ENCODE data around the gene FAM204A.

Gene FAM204A

DNA sequence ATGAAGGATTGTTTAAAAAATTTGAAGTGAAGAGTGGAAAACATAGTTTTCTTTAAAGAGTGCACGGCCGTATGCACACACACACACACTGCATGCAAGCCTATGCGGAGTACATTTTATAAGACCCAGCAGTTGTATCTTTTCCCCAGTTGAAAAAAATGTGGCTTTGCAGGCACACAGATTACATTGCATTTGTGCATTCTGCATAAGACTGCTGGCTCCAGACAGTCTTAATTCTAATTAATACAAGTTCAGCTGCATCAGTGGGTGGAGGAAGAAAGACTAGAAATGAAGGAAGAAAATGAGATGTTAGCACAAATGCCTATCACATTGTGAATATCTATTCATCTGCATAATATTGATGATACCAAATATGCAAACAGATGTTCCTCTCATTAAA is 79.6 kb downstream of the FAM204A start:
- intact Hi-C loops (cut with DNase I; ENCODE audit: low total_unique reads): no loop called here
- DNase-seq: no peak
- no peak overlapping the region for H3K27ac ChIP-seq
- H3K4me3 ChIP-seq: no peak overlapping the region
- H3K4me1 ChIP-seq: no peaks in the 10 kb centered on the region
- H3K36me3 ChIP-seq: no peaks in the 10 kb centered on the region
- H3K27me3 ChIP-seq: no peaks in the 10 kb centered on the region
- no peaks in the 10 kb centered on the region for H3K9me3 ChIP-seq
- TF ChIP-seq, protein P1, sequence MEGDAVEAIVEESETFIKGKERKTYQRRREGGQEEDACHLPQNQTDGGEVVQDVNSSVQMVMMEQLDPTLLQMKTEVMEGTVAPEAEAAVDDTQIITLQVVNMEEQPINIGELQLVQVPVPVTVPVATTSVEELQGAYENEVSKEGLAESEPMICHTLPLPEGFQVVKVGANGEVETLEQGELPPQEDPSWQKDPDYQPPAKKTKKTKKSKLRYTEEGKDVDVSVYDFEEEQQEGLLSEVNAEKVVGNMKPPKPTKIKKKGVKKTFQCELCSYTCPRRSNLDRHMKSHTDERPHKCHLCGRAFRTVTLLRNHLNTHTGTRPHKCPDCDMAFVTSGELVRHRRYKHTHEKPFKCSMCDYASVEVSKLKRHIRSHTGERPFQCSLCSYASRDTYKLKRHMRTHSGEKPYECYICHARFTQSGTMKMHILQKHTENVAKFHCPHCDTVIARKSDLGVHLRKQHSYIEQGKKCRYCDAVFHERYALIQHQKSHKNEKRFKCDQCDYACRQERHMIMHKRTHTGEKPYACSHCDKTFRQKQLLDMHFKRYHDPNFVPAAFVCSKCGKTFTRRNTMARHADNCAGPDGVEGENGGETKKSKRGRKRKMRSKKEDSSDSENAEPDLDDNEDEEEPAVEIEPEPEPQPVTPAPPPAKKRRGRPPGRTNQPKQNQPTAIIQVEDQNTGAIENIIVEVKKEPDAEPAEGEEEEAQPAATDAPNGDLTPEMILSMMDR (IDR thresholded peaks at IDR 0.05): no peak

DNA sequence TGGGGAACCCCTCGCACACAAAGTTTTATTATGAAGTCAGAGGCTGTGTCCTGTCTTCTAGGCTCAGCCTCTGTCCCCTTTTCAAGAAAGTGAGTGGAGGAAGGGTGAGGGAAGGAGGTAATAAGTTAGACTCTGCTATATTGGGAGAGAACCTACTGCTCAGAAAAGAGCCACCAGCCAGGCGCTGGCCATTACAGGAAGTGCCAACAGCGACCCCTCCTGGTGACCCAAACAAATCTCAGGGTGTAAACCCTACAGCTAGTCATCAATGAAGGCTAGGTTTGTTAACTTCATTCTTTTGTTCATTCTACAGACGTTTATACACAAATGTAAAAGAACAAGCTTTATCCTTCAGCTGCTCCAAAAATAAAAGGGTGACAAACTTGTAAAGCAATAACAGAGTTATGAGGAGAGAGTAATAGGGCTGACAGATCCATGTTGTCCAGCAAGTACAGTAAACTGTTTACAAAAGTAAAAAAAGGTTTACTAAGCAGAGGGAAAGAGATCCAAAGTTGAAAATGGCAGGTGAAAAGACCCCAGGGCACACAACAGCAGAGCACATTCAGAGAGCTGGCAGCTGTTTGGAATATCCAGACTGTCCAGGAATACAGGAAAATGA is 82.7 kb downstream of the FAM204A start:
- Histone ChIP-seq H3K4me1 (no peaks in the 10 kb centered on the region), H3K36me3 (no peaks in the 10 kb centered on the region), H3K27me3 (no peaks in the 10 kb centered on the region), H3K9me3 (no peaks in the 10 kb centered on the region), H3K27ac (no peak overlapping the region), H3K4me3 (no peak overlapping the region)
- TF ChIP-seq, protein P1 (IDR thresholded peaks at IDR 0.05): peak; percentile 8 to 24
- intact Hi-C loops (cut with DNase I; ENCODE audit: low total_unique reads): no loop called here
- DNase-seq: no peak

DNA sequence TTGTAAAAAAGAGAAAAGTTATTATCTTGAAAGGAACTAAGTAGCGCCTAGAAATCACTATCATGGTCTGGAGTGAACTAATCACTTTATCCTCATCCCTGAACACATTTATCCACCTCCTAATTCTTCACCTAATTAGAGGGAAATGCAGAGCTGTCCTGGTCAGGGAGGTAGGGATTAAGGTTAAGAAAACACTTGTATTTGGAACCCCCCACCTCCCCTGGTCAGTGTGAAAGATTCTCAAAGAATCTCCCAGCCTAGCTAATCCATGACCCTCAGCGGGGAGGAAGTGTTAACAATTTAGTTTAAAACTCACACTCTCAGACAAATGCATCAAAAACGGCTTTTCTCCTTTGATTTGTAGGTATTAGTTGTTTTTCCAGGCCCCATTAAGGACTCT is 83.8 kb downstream of the FAM204A start:
- no peak for DNase-seq
- no peaks in the 10 kb centered on the region for H3K4me1 ChIP-seq
- H3K36me3 ChIP-seq: no peaks in the 10 kb centered on the region
- no peaks in the 10 kb centered on the region for H3K27me3 ChIP-seq
- no peak overlapping the region for H3K4me3 ChIP-seq
- intact Hi-C loops (cut with DNase I; ENCODE audit: low total_unique reads): no loop called here
- TF ChIP-seq, protein P1 (IDR thresholded peaks at IDR 0.05): no peak
- H3K9me3 ChIP-seq: no peaks in the 10 kb centered on the region
- H3K27ac ChIP-seq: no peak overlapping the region

DNA sequence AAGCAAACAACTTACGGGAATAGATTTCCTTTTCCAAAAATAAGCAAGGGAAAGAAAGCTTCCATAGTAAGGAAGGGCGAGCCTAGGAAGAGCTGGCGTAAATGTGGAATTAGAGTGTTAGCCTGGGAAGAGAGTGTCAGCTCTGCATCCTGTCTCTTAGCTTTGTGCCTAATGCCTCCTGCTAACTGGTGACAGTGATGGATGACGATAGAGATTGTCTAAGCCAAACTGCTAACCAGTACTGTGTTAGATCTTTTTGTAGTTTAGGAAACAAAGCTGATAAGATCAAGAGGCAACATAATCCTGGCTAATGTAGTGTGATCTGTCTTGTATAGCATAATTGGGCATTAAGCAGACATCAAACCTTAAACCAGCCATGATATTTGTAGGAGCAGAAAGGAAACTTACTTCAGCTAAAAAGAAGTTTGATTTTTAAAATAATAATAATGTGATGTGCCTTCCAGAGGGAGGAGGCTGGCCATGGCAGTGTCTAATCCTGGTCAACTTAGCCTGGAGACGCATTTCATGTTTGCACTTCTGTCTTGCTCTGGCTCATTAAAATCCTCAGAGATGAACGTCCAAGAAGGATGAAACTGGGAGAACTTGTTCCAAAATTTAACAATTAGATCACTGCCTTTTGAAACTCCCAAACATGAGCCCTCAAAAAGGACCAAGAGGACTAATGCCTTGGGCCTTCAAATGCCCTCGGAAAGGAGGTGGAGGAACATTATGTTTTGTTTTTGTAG is 85.1 kb downstream of the FAM204A start:
- no peak overlapping the region for H3K4me3 ChIP-seq
- no peaks in the 10 kb centered on the region for H3K9me3 ChIP-seq
- H3K36me3 ChIP-seq: no peaks in the 10 kb centered on the region
- DNase-seq: no peak
- TF ChIP-seq, protein P1 (IDR thresholded peaks at IDR 0.05): no peak
- intact Hi-C loops (cut with DNase I; ENCODE audit: low total_unique reads): no loop called here
- H3K27me3 ChIP-seq: no peaks in the 10 kb centered on the region
- H3K4me1 ChIP-seq: no peaks in the 10 kb centered on the region
- H3K27ac ChIP-seq: no peak overlapping the region

DNA sequence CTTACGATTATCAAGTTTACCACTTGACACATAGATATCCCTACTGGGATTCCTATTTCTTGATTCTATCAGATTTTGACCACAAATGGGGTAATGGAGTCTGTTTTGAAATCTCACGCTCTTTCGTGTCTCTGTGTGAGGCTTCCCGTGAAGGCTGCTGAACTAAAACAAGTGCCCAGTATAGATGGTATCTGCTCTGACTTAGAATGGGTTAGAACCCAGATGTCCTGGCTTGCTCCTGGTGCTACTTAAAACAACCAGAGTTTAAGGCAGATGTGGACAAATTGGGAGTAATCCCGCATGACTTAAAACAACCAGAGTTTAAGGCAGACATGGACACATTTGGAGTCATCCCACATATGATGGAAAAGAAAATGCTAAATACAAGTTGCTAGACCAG is 85.9 kb downstream of the FAM204A start:
- Histone ChIP-seq H3K27ac (no peak overlapping the region), H3K4me1 (no peaks in the 10 kb centered on the region), H3K4me3 (no peak overlapping the region), H3K36me3 (no peaks in the 10 kb centered on the region), H3K27me3 (no peaks in the 10 kb centered on the region), H3K9me3 (no peaks in the 10 kb centered on the region)
- TF ChIP-seq, protein P1 (IDR thresholded peaks at IDR 0.05): no peak
- no peak for DNase-seq
- intact Hi-C loops (cut with DNase I; ENCODE audit: low total_unique reads): no loop called here

Data from tibial artery (tissue), 4 donors.